GM12878 (cell line): ENCODE data around the gene TIPARP. TPM values are rescaled to one million over a fixed set of nuclear protein-coding genes. Genes with fewer than 3 reads are reported as not detected.

Source experiments
- ATAC-seq: fragments of 200-7000 bp; cut with Tn5 transposase; 3 replicates; pipeline ENCODE4 v1.9.1; 2020; ENCODE audit warnings: mild to moderate bottlenecking, moderate library complexity
- BruUV-seq: library from RNA; stranded (reverse); fragments of 400-500 nt; replicated peaks from 2 replicates; lab custom pipeline; 2021; lab: Mats Ljungman, UMichigan
- CTCF ChIA-PET: fragments of 300-600 bp; sonication (Branson Sonifier 250); formaldehyde crosslinking; extraction: SDS; loops from one replicate; lab custom pipeline; 2021; ENCODE audit warnings: inconsistent platforms; lab: Yijun Ruan, JAX
- POLR2A ChIA-PET: fragments of 350-600 bp; formaldehyde crosslinking; extraction: SDS; loops from one replicate; lab custom pipeline; 2021; ENCODE audit warnings: inconsistent platforms; lab: Charles Lee
- RAD21 ChIA-PET: fragments of 300-600 bp; sonication (Branson Sonifier 250); formaldehyde crosslinking; loops from one replicate; lab custom pipeline; 2023; ENCODE audit warnings: antibody characterized with exemption; ENCODE audit not compliant: unreplicated experiment; lab: Charles Lee
- SMC1A ChIA-PET: fragments of 300-600 bp; sonication (Branson Sonifier 250); formaldehyde crosslinking; loops from one replicate; lab custom pipeline; 2023; ENCODE audit not compliant: unreplicated experiment, uncharacterized antibody; lab: Charles Lee
- DNase-seq: peaks from one replicate; pipeline ENCODE4 v3.0.0-alpha.2; 2011; ENCODE audit warnings: low read depth, low spot score
- FAIRE-seq: peaks from 3 replicates; lab custom pipeline; 2011; peaks lifted over from hg19 to GRCh38; lab: Jason Lieb, UNC
- H2AFZ ChIP-seq: 2 replicates; pipeline ENCODE4 v1.6.0; 2011; ENCODE audit warnings: low read depth, low read length, control low read depth; ENCODE audit not compliant: control insufficient read depth
- H3K27ac ChIP-seq: 2 replicates; pipeline ENCODE4 v1.5.1; 2011; ENCODE audit warnings: control low read depth; ENCODE audit not compliant: control insufficient read depth, insufficient read depth
- H3K27me3 ChIP-seq, 2 experiments: replicated peaks in 1 of 2; 2 replicates each; pipeline versions ENCODE4 v1.6.0 to v1.6.1; 2011; ENCODE audit warnings: low read length in 1 of 2; ENCODE audit not compliant: control insufficient read depth in 2 of 2, insufficient read depth in 2 of 2
- H3K36me3 ChIP-seq, 2 experiments: 2 replicates each; pipeline ENCODE4 v1.5.1; 2011; ENCODE audit warnings: low read length in 1 of 2; ENCODE audit not compliant: control insufficient read depth in 2 of 2, insufficient read depth in 2 of 2
- H3K4me1 ChIP-seq: 2 replicates; pipeline ENCODE4 v1.6.1; 2011; ENCODE audit warnings: mild to moderate bottlenecking, low read length, moderate library complexity, mixed read lengths; ENCODE audit not compliant: control insufficient read depth, insufficient read depth
- H3K4me2 ChIP-seq: 2 replicates; pipeline ENCODE4 v1.6.0; 2011; ENCODE audit warnings: control low read depth; ENCODE audit not compliant: control insufficient read depth, insufficient read depth
- H3K4me3 ChIP-seq: fragments of 200-600 bp; sonication (generic); 2 replicates; pipeline ENCODE4 v1.5.1; 2016
- H3K79me2 ChIP-seq: 2 replicates; pipeline ENCODE4 v1.6.0; 2011; ENCODE audit warnings: low read length; ENCODE audit not compliant: control insufficient read depth, insufficient read depth
- H3K9ac ChIP-seq: 2 replicates; pipeline ENCODE4 v1.8.0; 2011; ENCODE audit warnings: low read length, control low read depth, mixed read lengths; ENCODE audit not compliant: control insufficient read depth, insufficient read depth
- H3K9me3 ChIP-seq: replicated peaks from 3 replicates; pipeline ENCODE4 v1.5.1; 2011; ENCODE audit warnings: mild to moderate bottlenecking, low read length; ENCODE audit not compliant: control insufficient read depth, insufficient read depth
- H4K20me1 ChIP-seq: 2 replicates; pipeline ENCODE4 v1.6.0; 2011; ENCODE audit not compliant: control insufficient read depth, insufficient read depth
- BCL3 ChIP-seq: IDR thresholded peaks from 2 replicates; pipeline ENCODE4 v1.6.1; 2011; ENCODE audit warnings: borderline replicate concordance, low read depth, mild to moderate bottlenecking, moderate library complexity, low read length; ENCODE audit not compliant: insufficient read depth, poor library complexity, severe bottlenecking
- CREB1 ChIP-seq: IDR thresholded peaks from 2 replicates; pipeline ENCODE4 v1.6.1; 2012; ENCODE audit warnings: low read depth, mild to moderate bottlenecking, inconsistent platforms
- CTCF ChIP-seq, 3 experiments: IDR thresholded peaks in 2 of 3; conservative IDR thresholded peaks in 1 of 3; 2 replicates each; pipeline ENCODE4 v1.5.1; 2011; ENCODE audit warnings: low read depth in 3 of 3, low read length in 3 of 3, mild to moderate bottlenecking in 3 of 3, control low read depth in 2 of 3, moderate library complexity in 2 of 3, inconsistent platforms in 1 of 3, mixed read lengths in 1 of 3; ENCODE audit not compliant: control insufficient read depth in 2 of 3, insufficient read depth in 1 of 3; ENCODE audit errors: extremely low read depth in 1 of 3
- IRF5 ChIP-seq: fragments of 450-650 bp; IDR thresholded peaks from 2 replicates; pipeline ENCODE4 v1.6.1; 2017; ENCODE audit warnings: borderline replicate concordance
- NBN ChIP-seq: fragments of 450-650 bp; IDR thresholded peaks from 2 replicates; pipeline ENCODE4 v1.6.1; 2016
- PAX5 ChIP-seq: IDR thresholded peaks from 2 replicates; pipeline ENCODE4 v1.6.1; 2011; ENCODE audit warnings: low read depth, low read length, borderline replicate concordance
- POLR2AphosphoS5 ChIP-seq: IDR thresholded peaks from 2 replicates; pipeline ENCODE4 v1.6.1; 2011; ENCODE audit warnings: mild to moderate bottlenecking, low read length, inconsistent platforms
- SRF ChIP-seq, 2 experiments: IDR thresholded peaks; 2 replicates each; pipeline ENCODE4 v1.6.1; 2011; ENCODE audit warnings: low read depth in 2 of 2, low read length in 2 of 2, mild to moderate bottlenecking in 1 of 2, moderate library complexity in 1 of 2
- STAT1 ChIP-seq: fragments of 450-650 bp; conservative IDR thresholded peaks from 2 replicates; pipeline ENCODE4 v1.6.1; 2014; ENCODE audit warnings: antibody characterized with exemption, mild to moderate bottlenecking
- SUPT20H ChIP-seq: IDR thresholded peaks from 2 replicates; pipeline ENCODE4 v1.6.1; 2011; ENCODE audit warnings: low read depth, mild to moderate bottlenecking, low read length, moderate library complexity, borderline replicate concordance; ENCODE audit not compliant: control insufficient read depth
- TAF1 ChIP-seq: IDR thresholded peaks from 2 replicates; pipeline ENCODE4 v1.6.1; 2011; ENCODE audit warnings: mild to moderate bottlenecking, low read depth, low read length, borderline replicate concordance
- TCF7 ChIP-seq: IDR thresholded peaks from 2 replicates; pipeline ENCODE4 v1.6.1; 2014; ENCODE audit warnings: antibody characterized with exemption, borderline replicate concordance
- ZNF592 ChIP-seq: fragments of 450-650 bp; IDR thresholded peaks from 2 replicates; pipeline ENCODE4 v1.6.1; 2017; ENCODE audit warnings: mild to moderate bottlenecking, moderate library complexity
- WGBS: methylation state at CpG from one replicate; pipeline ENCODE4 v1.1.6; 2016; ENCODE audit warnings: low lambda C conversion rate; ENCODE audit not compliant: insufficient replicate concordance, insufficient coverage; ENCODE audit errors: missing lambda C conversion rate; 5-methylcytosine and 5-hydroxymethylcytosine counted together
- in situ Hi-C: fragments of 300-500 bp; cut with MboI; formaldehyde crosslinking; loops from 9 replicates; pipeline ENCODE4 v1.14.3; 2018; ENCODE audit warnings: mixed read lengths
- intact Hi-C: fragments of 100-400 bp; cut with micrococcal nuclease; formaldehyde crosslinking; loops from one replicate; pipeline ENCODE4 v1.14.2; 2022; ENCODE audit not compliant: unreplicated experiment
- polyA plus RNA-seq, 11 experiments: library from polyadenylated mRNA; depleted of rRNA in 4 of 11; unstranded in 6 of 11; stranded (reverse) in 5 of 11; fragments of >200 nt; fragmentation: Nextera tagmentation in 4 of 11; fragmentation: Illumina TruSeq in 1 of 11; extraction: Ambion mirVana in 4 of 11; extraction: Trizol in 1 of 11; gene quantifications; 1 replicate in 1 of 11; 2 replicates in 10 of 11; pipeline versions ENCODE4 v1.2.1 to v1.2.3, GENCODE V29; 2011 to 2016; ENCODE audit warnings: inconsistent platforms in 2 of 11, missing spikeins in 2 of 11, low read depth in 1 of 11
- total RNA-seq, 4 experiments: library from RNA; depleted of rRNA in 3 of 4; stranded (reverse); fragments of >200 nt in 3 of 4; fragmentation: Illumina TruSeq in 1 of 4; extraction: Trizol in 1 of 4; gene quantifications; 2 replicates each; pipeline versions ENCODE4 v1.2.1 to v1.2.3, GENCODE V29; 2013 to 2021

Gene TIPARP
- total and polyA plus RNA-seq, 10 of the 15 experiments (the other 5 are each of a cell fraction or from before 2014, with no cell fraction given), result 3.2 to 21.5 (median 12.0) TPM

GRCh38 chr3:156725682-156726081, 51.3 kb downstream of the TIPARP start:
- WGBS, result 50% methylated on average over 4 of the region's 4 CpGs
- ChIA-PET SMC1A (no interaction called here), POLR2A (no interaction called here), RAD21 (interaction anchor here (1.3 kb wide), 1 partner anchor 47 kb away, joined by 3 read pairs; no protein-coding TSS in a partner anchor), CTCF (no interaction called here)
- Histone ChIP-seq H3K4me2 (no peak overlapping the region), H3K9me3 (no peaks in the 10 kb centered on the region), H3K9ac (no peak overlapping the region), H3K27me3 (no peaks in the 10 kb centered on the region), H2AFZ (no peak overlapping the region), H4K20me1 (no peaks in the 10 kb centered on the region), H3K79me2 (no peaks in the 10 kb centered on the region), H3K4me3 (no peak overlapping the region), H3K36me3 (no peaks in the 10 kb centered on the region), H3K27ac (no peak overlapping the region), H3K4me1 (no peaks in the 10 kb centered on the region)
- TF ChIP-seq TAF1 (no peak), SRF (IDR thresholded peaks at IDR 0.05; ENCODE audit: low read depth in 2 of 2, low read length in 2 of 2) (no peak), NBN (no peak), IRF5 (no peak), ZNF592 (no peak), TCF7 (no peak), PAX5 (no peak), BCL3 (no peak), CREB1 (no peak), STAT1 (no peak), SUPT20H (no peak), POLR2AphosphoS5 (no peak), CTCF (IDR thresholded peaks at IDR 0.05 in 2 of 3, conservative IDR thresholded peaks at IDR 0.05 in 1 of 3; ENCODE audit: control insufficient read depth in 2 of 3, extremely low read depth in 1 of 3, insufficient read depth in 1 of 3, low read depth in 3 of 3, low read length in 3 of 3) (no peak)
- ATAC-seq (no peak), FAIRE-seq (no peak), DNase-seq (no peak)
- intact Hi-C loops, result no loop called here
- no TSS peak for BruUV-seq
- in situ Hi-C loops, result no loop called here
